ENCODE data around the gene ACVRL1. TPM values are rescaled to one million over a fixed set of nuclear protein-coding genes. Genes with fewer than 3 reads are reported as not detected.

ACVRL1 gene
- total RNA-seq, 1 donor: under 0.01 TPM

- DNase-seq (ENCODE audit: low read depth in 2 of 3, low spot score in 2 of 3): no peak
Observed at GRCh38 chr12:51913071-51914033, 6.0 kb downstream of the ACVRL1 start.

- no peak for DNase-seq (ENCODE audit: low read depth in 2 of 3, low spot score in 2 of 3)
Observed at GRCh38 chr12:51914034-51914923, 7.0 kb downstream of the ACVRL1 start.

- no peak for DNase-seq (ENCODE audit: low read depth in 2 of 3, low spot score in 2 of 3)
Observed at GRCh38 chr12:51915003-51915625, 7.8 kb downstream of the ACVRL1 start.

GRCh38 chr12:51915951-51916350 is 8.6 kb downstream of the ACVRL1 start:
- DNase-seq (ENCODE audit: low read depth in 2 of 3, low spot score in 2 of 3): no peak

GRCh38 chr12:51917041-51917590 is 9.8 kb downstream of the ACVRL1 start:
- no peak for DNase-seq (ENCODE audit: low read depth in 2 of 3, low spot score in 2 of 3)

- peak in 1 of 3 donors; percentile 37 for DNase-seq (ENCODE audit: low read depth in 2 of 3, low spot score in 2 of 3)
Observed at GRCh38 chr12:51917746-51918453, 10.6 kb downstream of the ACVRL1 start.

- DNase-seq (ENCODE audit: low read depth in 2 of 3, low spot score in 2 of 3): no peak
Observed at GRCh38 chr12:51920046-51920445, 12.7 kb downstream of the ACVRL1 start.

GRCh38 chr12:51921017-51921725 is 13.9 kb downstream of the ACVRL1 start:
- no peak for DNase-seq (ENCODE audit: low read depth in 2 of 3, low spot score in 2 of 3)

GRCh38 chr12:51922146-51922545 is 14.8 kb downstream of the ACVRL1 start:
- no peak for DNase-seq (ENCODE audit: low read depth in 2 of 3, low spot score in 2 of 3)

- no peak for DNase-seq (ENCODE audit: low read depth in 2 of 3, low spot score in 2 of 3)
Observed at GRCh38 chr12:51922762-51923505, 15.6 kb downstream of the ACVRL1 start.

- peak; percentile 24 to 40 (median 38) for DNase-seq (ENCODE audit: low read depth in 2 of 3, low spot score in 2 of 3)
Observed at GRCh38 chr12:51923506-51924365, 16.4 kb downstream of the ACVRL1 start.

- DNase-seq (ENCODE audit: low read depth in 2 of 3, low spot score in 2 of 3): no peak
Observed at GRCh38 chr12:51924551-51925319, 17.4 kb downstream of the ACVRL1 start.

- no peak for DNase-seq (ENCODE audit: low read depth in 2 of 3, low spot score in 2 of 3)
Observed at GRCh38 chr12:51925346-51926063, 18.2 kb downstream of the ACVRL1 start.

GRCh38 chr12:51926064-51926632 is 18.8 kb downstream of the ACVRL1 start:
- DNase-seq (ENCODE audit: low read depth in 2 of 3, low spot score in 2 of 3): peak in 2 of 3 donors; percentile 50

- peak in 2 of 3 donors; percentile 49 to 76 for DNase-seq (ENCODE audit: low read depth in 2 of 3, low spot score in 2 of 3)
Observed at GRCh38 chr12:51926718-51927117, 19.4 kb downstream of the ACVRL1 start.

All from hematopoietic multipotent progenitor cell (in vitro differentiated cells).